DOHH2 (cell line): ENCODE data around the gene SLC15A1.

Experiments
- EZH2phosphoT487 ChIP-seq: fragments of 200-600 bp; sonication (generic); IDR thresholded peaks from 2 replicates; pipeline ENCODE4 v1.6.1; 2017; ENCODE audit warnings: borderline replicate concordance, mild to moderate bottlenecking, antibody characterized with exemption, low read length, moderate library complexity, mixed read lengths
- TF ChIP-seq, protein P1 (sequence below): fragments of 200-600 bp; sonication (generic); IDR thresholded peaks from one replicate; pipeline ENCODE4 v1.5.1; 2014; ENCODE audit warnings: antibody characterized with exemption, mild to moderate bottlenecking, low read depth, low read length; ENCODE audit not compliant: poor library complexity, severe bottlenecking

DNA sequence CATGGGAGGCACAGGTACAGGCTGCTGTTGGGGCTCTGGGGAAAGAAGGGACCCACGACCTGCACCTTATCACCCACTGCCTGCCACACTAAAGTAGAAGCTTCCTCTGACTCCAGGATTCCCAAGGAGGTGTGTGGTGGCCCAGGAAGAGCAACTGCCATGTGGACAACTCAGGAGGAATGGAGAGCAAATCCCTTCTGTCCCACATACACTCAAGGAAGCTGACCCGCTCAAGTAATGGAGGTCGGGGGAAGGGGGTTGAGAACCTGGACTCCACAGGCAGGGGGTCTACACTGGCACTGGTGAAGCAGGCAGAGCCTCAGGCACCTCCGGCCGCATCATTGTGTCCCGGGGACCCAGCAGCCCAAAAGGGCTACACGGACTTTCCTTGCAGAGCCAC, 29.4 kb upstream of the SLC15A1 start:
- TF ChIP-seq, protein P1, sequence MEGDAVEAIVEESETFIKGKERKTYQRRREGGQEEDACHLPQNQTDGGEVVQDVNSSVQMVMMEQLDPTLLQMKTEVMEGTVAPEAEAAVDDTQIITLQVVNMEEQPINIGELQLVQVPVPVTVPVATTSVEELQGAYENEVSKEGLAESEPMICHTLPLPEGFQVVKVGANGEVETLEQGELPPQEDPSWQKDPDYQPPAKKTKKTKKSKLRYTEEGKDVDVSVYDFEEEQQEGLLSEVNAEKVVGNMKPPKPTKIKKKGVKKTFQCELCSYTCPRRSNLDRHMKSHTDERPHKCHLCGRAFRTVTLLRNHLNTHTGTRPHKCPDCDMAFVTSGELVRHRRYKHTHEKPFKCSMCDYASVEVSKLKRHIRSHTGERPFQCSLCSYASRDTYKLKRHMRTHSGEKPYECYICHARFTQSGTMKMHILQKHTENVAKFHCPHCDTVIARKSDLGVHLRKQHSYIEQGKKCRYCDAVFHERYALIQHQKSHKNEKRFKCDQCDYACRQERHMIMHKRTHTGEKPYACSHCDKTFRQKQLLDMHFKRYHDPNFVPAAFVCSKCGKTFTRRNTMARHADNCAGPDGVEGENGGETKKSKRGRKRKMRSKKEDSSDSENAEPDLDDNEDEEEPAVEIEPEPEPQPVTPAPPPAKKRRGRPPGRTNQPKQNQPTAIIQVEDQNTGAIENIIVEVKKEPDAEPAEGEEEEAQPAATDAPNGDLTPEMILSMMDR = no peak
- no peak for TF ChIP-seq EZH2phosphoT487
